ENCODE data around the gene JAM2. TPM values are rescaled to one million over a fixed set of nuclear protein-coding genes. Genes with fewer than 3 reads are reported as not detected.

Gene JAM2
- total RNA-seq, 1 donor from 2014 or later, result 3.6 TPM

- Histone ChIP-seq H3K4me3 (ENCODE audit: low read depth, low read length) (no peak overlapping the region), H3K27me3 (ENCODE audit: control insufficient read depth, insufficient read depth, low read length) (no peaks in the 10 kb centered on the region), H3K36me3 (ENCODE audit: control insufficient read depth, insufficient read depth, low read length) (no peaks in the 10 kb centered on the region)
- no peak for DNase-seq (ENCODE audit: low read depth)
- no peak for TF ChIP-seq CTCF (IDR thresholded peaks at IDR 0.05; ENCODE audit: insufficient read depth, low read length, poor library complexity, severe bottlenecking)
These were observed 6.8 kb upstream of the JAM2 start for GRCh38 chr21:25632296-25632695.

GRCh38 chr21:25635310-25635709, 3.7 kb upstream of the JAM2 start:
- peaks cover 5% of the 10 kb centered on the region for H3K27me3 ChIP-seq (ENCODE audit: control insufficient read depth, insufficient read depth, low read length)

GRCh38 chr21:25636727-25637126, 2.3 kb upstream of the JAM2 start:
- TF ChIP-seq CTCF (IDR thresholded peaks at IDR 0.05; ENCODE audit: insufficient read depth, low read length, poor library complexity, severe bottlenecking), result no peak
- Histone ChIP-seq H3K4me3 (ENCODE audit: low read depth, low read length) (no peak overlapping the region), H3K27me3 (ENCODE audit: control insufficient read depth, insufficient read depth, low read length) (peaks cover 5% of the 10 kb centered on the region), H3K36me3 (ENCODE audit: control insufficient read depth, insufficient read depth, low read length) (no peaks in the 10 kb centered on the region)
- no peak for DNase-seq (ENCODE audit: low read depth)

More at GRCh38 chr21:25635310-25635709, 3.7 kb upstream of the JAM2 start:
- H3K36me3 ChIP-seq (ENCODE audit: control insufficient read depth, insufficient read depth, low read length), result no peaks in the 10 kb centered on the region
- no peak for DNase-seq (ENCODE audit: low read depth)
- no peak overlapping the region for H3K4me3 ChIP-seq (ENCODE audit: low read depth, low read length)
- TF ChIP-seq CTCF (IDR thresholded peaks at IDR 0.05; ENCODE audit: insufficient read depth, low read length, poor library complexity, severe bottlenecking), result no peak

GRCh38 chr21:25637851-25638659, 1.0 kb upstream of the JAM2 start:
- no peaks in the 10 kb centered on the region for H3K36me3 ChIP-seq (ENCODE audit: control insufficient read depth, insufficient read depth, low read length)
- H3K27me3 ChIP-seq (ENCODE audit: control insufficient read depth, insufficient read depth, low read length), result peaks cover 5% of the 10 kb centered on the region
- no peak overlapping the region for H3K4me3 ChIP-seq (ENCODE audit: low read depth, low read length)
- no peak for DNase-seq (ENCODE audit: low read depth)
- no peak for TF ChIP-seq CTCF (IDR thresholded peaks at IDR 0.05; ENCODE audit: insufficient read depth, low read length, poor library complexity, severe bottlenecking)

- peak; percentile 56 for TF ChIP-seq CTCF (IDR thresholded peaks at IDR 0.05; ENCODE audit: insufficient read depth, low read length, poor library complexity, severe bottlenecking)
- no peak for DNase-seq (ENCODE audit: low read depth)
- Histone ChIP-seq H3K4me3 (ENCODE audit: low read depth, low read length) (peak overlapping the region; percentile 52), H3K36me3 (ENCODE audit: control insufficient read depth, insufficient read depth, low read length) (no peaks in the 10 kb centered on the region), H3K27me3 (ENCODE audit: control insufficient read depth, insufficient read depth, low read length) (peaks cover 5% of the 10 kb centered on the region)
These were observed 618 bp downstream of the JAM2 start for GRCh38 chr21:25639551-25640201.

Data from kidney epithelial cell (primary cell).